ENCODE results near the gene LIMCH1.

Gene LIMCH1

DNA sequence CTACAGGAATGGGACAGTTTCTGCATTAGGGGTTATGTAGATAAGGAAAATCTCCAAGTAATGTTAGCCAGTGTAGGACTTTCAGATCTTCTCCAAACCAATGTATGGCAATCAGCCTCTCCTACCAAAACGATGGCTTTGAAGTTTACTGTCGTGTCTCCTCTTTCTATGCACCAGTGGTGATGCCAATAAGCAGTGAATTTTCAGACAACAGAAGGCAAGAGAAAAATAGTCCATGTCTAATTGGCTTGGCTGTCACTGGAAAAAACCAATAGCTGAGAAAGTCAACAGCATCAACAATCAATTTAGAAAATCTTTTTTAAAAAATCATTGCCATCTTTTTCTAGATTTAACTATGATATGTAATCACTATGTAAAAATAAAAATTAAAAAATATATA is 35.0 kb downstream of the LIMCH1 start:
- no peak overlapping the region for H3K27ac ChIP-seq (replicated peaks; ENCODE audit: low read length)
- no peak overlapping the region for H2BK15ac ChIP-seq (ENCODE audit: low read length)
- H3K18ac ChIP-seq (ENCODE audit: low read length) = no peak overlapping the region
- no peak overlapping the region for H3K14ac ChIP-seq (ENCODE audit: low read length)
- no peak overlapping the region for H3K23ac ChIP-seq (ENCODE audit: low read depth, low read length, poor library complexity)
- no peak overlapping the region for H3K9ac ChIP-seq (ENCODE audit: low read depth, low read length, poor library complexity)
- H2AFZ ChIP-seq (ENCODE audit: low read length) = no peak overlapping the region
- no peak overlapping the region for H2BK120ac ChIP-seq (ENCODE audit: low read depth, low read length)
- H3K36me3 ChIP-seq (replicated peaks in 1 of 2; ENCODE audit: control insufficient read depth in 2 of 2, insufficient read depth in 2 of 2, low read length in 2 of 2) = no peaks in the 10 kb centered on the region
- H3K4me2 ChIP-seq (ENCODE audit: insufficient read depth, low read length, poor library complexity, severe bottlenecking) = no peak overlapping the region
- H3K27me3 ChIP-seq (ENCODE audit: control insufficient read depth in 3 of 3, insufficient read depth in 3 of 3, low read depth in 1 of 3, low read length in 3 of 3) = no peaks in the 10 kb centered on the region
- H3K4me3 ChIP-seq (ENCODE audit: low read length in 2 of 2) = no peak overlapping the region
- no peak overlapping the region for H2AK5ac ChIP-seq (ENCODE audit: low read depth, low read length)
- no peak overlapping the region for H3K4ac ChIP-seq (ENCODE audit: low read length)
- peaks cover 9 to 11% of the 10 kb centered on the region in 2 donors for H3K4me1 ChIP-seq (ENCODE audit: control insufficient read depth in 2 of 2, insufficient read depth in 1 of 2, low read depth in 1 of 2, low read length in 2 of 2)
- H4K8ac ChIP-seq (ENCODE audit: low read depth, low read length) = no peak overlapping the region
- H4K91ac ChIP-seq (ENCODE audit: low read depth, low read length, poor library complexity) = no peak overlapping the region
- H3K79me1 ChIP-seq (ENCODE audit: low read depth, low read length) = no peaks in the 10 kb centered on the region
- H2BK5ac ChIP-seq (ENCODE audit: low read length) = no peak overlapping the region
- WGBS, 2 donors (ENCODE audit: extremely low coverage in 2 of 2, insufficient read length in 2 of 2, insufficient replicate concordance in 1 of 2) = no CpG with 5 or more reads among the region's 2 CpGs
- H3K9me3 ChIP-seq (replicated peaks in 1 of 2; ENCODE audit: control insufficient read depth in 2 of 2, insufficient read depth in 1 of 2, low read depth in 1 of 2, low read length in 2 of 2) = no peaks in the 10 kb centered on the region
- no peak for DNase-seq (ENCODE audit: low spot score)
- no peak overlapping the region for H2BK12ac ChIP-seq (ENCODE audit: low read length)

DNA sequence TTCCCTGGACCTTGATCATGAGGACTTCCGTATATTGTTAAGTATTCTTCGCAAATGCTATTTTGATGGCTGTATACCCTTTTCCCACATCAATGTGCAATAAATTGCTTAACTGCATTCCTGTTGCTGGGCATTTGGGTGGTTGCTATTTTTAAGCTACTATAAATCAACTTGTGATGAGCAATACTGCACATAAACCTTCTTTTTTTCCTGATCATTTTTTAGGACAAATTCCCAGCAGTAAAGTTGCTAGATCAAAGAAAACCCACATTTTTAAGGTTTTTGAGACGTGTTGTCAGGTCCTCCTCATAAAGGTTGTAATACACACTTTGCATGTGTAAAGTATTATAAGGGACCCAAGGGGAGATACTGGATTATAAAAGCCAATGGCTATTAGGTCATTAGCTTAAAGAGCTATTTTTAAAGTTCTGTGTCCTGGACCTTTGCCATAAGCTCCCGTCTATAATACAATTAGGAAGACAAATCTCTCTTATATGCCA is 35.6 kb downstream of the LIMCH1 start:
- no CpG with 5 or more reads among the region's 4 CpGs for WGBS, 2 donors (ENCODE audit: extremely low coverage in 2 of 2, insufficient read length in 2 of 2, insufficient replicate concordance in 1 of 2)
- Histone ChIP-seq H2BK15ac (ENCODE audit: low read length) (no peak overlapping the region), H3K79me1 (ENCODE audit: low read depth, low read length) (no peaks in the 10 kb centered on the region), H3K9ac (ENCODE audit: low read depth, low read length, poor library complexity) (no peak overlapping the region), H4K91ac (ENCODE audit: low read depth, low read length, poor library complexity) (no peak overlapping the region), H3K14ac (ENCODE audit: low read length) (no peak overlapping the region), H2AFZ (ENCODE audit: low read length) (no peak overlapping the region), H3K4me3 (ENCODE audit: low read length in 2 of 2) (no peak overlapping the region), H3K27me3 (ENCODE audit: control insufficient read depth in 3 of 3, insufficient read depth in 3 of 3, low read depth in 1 of 3, low read length in 3 of 3) (no peaks in the 10 kb centered on the region), H4K8ac (ENCODE audit: low read depth, low read length) (no peak overlapping the region), H3K36me3 (replicated peaks in 1 of 2; ENCODE audit: control insufficient read depth in 2 of 2, insufficient read depth in 2 of 2, low read length in 2 of 2) (no peaks in the 10 kb centered on the region), H3K4me1 (ENCODE audit: control insufficient read depth in 2 of 2, insufficient read depth in 1 of 2, low read depth in 1 of 2, low read length in 2 of 2) (peaks cover 9 to 11% of the 10 kb centered on the region in 2 donors), H3K4ac (ENCODE audit: low read length) (no peak overlapping the region), H3K27ac (replicated peaks; ENCODE audit: low read length) (no peak overlapping the region), H3K18ac (ENCODE audit: low read length) (no peak overlapping the region), H3K4me2 (ENCODE audit: insufficient read depth, low read length, poor library complexity, severe bottlenecking) (no peak overlapping the region), H3K9me3 (replicated peaks in 1 of 2; ENCODE audit: control insufficient read depth in 2 of 2, insufficient read depth in 1 of 2, low read depth in 1 of 2, low read length in 2 of 2) (no peaks in the 10 kb centered on the region), H2AK5ac (ENCODE audit: low read depth, low read length) (no peak overlapping the region), H3K23ac (ENCODE audit: low read depth, low read length, poor library complexity) (no peak overlapping the region), H2BK5ac (ENCODE audit: low read length) (no peak overlapping the region), H2BK12ac (ENCODE audit: low read length) (no peak overlapping the region), H2BK120ac (ENCODE audit: low read depth, low read length) (no peak overlapping the region)
- DNase-seq (ENCODE audit: low spot score) = no peak

DNA sequence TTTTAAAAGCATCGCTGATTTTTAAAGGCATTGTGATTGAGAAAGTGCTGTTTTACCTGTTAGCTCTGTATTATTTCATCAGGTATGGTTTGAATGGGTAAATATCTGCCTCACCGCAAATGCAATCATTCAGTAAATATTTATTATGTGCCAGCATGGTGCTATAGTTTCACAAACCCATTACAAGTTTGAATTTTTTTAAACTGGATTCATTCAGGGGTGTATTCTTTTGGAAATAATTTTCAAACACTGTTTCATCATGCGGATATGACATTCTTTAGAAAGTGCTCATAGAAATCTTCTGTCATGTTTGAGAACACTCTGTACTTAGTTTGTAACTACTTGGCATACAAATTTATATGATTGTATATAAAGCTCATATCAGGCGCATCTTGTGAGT is 37.2 kb downstream of the LIMCH1 start:
- Histone ChIP-seq H3K4me3 (ENCODE audit: low read length in 2 of 2) (no peak overlapping the region), H2AFZ (ENCODE audit: low read length) (no peak overlapping the region), H2BK5ac (ENCODE audit: low read length) (no peak overlapping the region), H4K91ac (ENCODE audit: low read depth, low read length, poor library complexity) (no peak overlapping the region), H3K14ac (ENCODE audit: low read length) (no peak overlapping the region), H4K8ac (ENCODE audit: low read depth, low read length) (no peak overlapping the region), H2BK15ac (ENCODE audit: low read length) (no peak overlapping the region), H3K9me3 (replicated peaks in 1 of 2; ENCODE audit: control insufficient read depth in 2 of 2, insufficient read depth in 1 of 2, low read depth in 1 of 2, low read length in 2 of 2) (no peaks in the 10 kb centered on the region), H3K4me1 (ENCODE audit: control insufficient read depth in 2 of 2, insufficient read depth in 1 of 2, low read depth in 1 of 2, low read length in 2 of 2) (peaks cover 2 to 5% of the 10 kb centered on the region in 2 donors), H2BK12ac (ENCODE audit: low read length) (no peak overlapping the region), H3K18ac (ENCODE audit: low read length) (no peak overlapping the region), H2AK5ac (ENCODE audit: low read depth, low read length) (no peak overlapping the region), H2BK120ac (ENCODE audit: low read depth, low read length) (no peak overlapping the region), H3K79me1 (ENCODE audit: low read depth, low read length) (no peaks in the 10 kb centered on the region), H3K27me3 (ENCODE audit: control insufficient read depth in 3 of 3, insufficient read depth in 3 of 3, low read depth in 1 of 3, low read length in 3 of 3) (no peaks in the 10 kb centered on the region), H3K4me2 (ENCODE audit: insufficient read depth, low read length, poor library complexity, severe bottlenecking) (no peak overlapping the region), H3K27ac (replicated peaks; ENCODE audit: low read length) (no peak overlapping the region), H3K9ac (ENCODE audit: low read depth, low read length, poor library complexity) (no peak overlapping the region), H3K23ac (ENCODE audit: low read depth, low read length, poor library complexity) (no peak overlapping the region), H3K4ac (ENCODE audit: low read length) (no peak overlapping the region), H3K36me3 (replicated peaks in 1 of 2; ENCODE audit: control insufficient read depth in 2 of 2, insufficient read depth in 2 of 2, low read length in 2 of 2) (no peaks in the 10 kb centered on the region)
- no CpG with 5 or more reads among the region's 4 CpGs for WGBS, 2 donors (ENCODE audit: extremely low coverage in 2 of 2, insufficient read length in 2 of 2, insufficient replicate concordance in 1 of 2)
- DNase-seq (ENCODE audit: low spot score) = no peak

DNA sequence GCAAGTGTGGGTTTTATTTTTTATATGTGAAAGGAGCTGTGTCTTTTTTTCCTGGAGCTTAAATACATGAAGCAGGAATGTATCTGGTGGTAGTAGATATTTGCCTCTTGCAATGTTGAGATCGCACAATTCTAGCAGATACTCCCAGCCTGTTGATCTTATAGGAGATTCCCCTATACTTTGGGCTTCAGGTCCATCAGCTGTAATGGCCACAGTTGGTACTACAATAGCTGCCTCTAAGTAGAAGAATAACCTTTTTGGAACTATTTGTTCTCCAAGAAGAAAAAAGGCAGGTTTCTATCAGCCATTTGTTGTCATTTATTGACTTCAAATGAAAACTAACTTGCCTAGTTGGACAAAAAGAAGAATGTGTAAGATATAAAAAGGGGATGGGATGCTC is 37.7 kb downstream of the LIMCH1 start:
- Histone ChIP-seq H2AK5ac (ENCODE audit: low read depth, low read length) (no peak overlapping the region), H4K8ac (ENCODE audit: low read depth, low read length) (no peak overlapping the region), H3K4ac (ENCODE audit: low read length) (no peak overlapping the region), H3K4me2 (ENCODE audit: insufficient read depth, low read length, poor library complexity, severe bottlenecking) (no peak overlapping the region), H3K23ac (ENCODE audit: low read depth, low read length, poor library complexity) (no peak overlapping the region), H3K4me3 (ENCODE audit: low read length in 2 of 2) (no peak overlapping the region), H4K91ac (ENCODE audit: low read depth, low read length, poor library complexity) (no peak overlapping the region), H2AFZ (ENCODE audit: low read length) (no peak overlapping the region), H3K9me3 (replicated peaks in 1 of 2; ENCODE audit: control insufficient read depth in 2 of 2, insufficient read depth in 1 of 2, low read depth in 1 of 2, low read length in 2 of 2) (no peaks in the 10 kb centered on the region), H3K18ac (ENCODE audit: low read length) (no peak overlapping the region), H3K27ac (replicated peaks; ENCODE audit: low read length) (no peak overlapping the region), H2BK120ac (ENCODE audit: low read depth, low read length) (no peak overlapping the region), H3K14ac (ENCODE audit: low read length) (no peak overlapping the region), H2BK5ac (ENCODE audit: low read length) (no peak overlapping the region), H2BK12ac (ENCODE audit: low read length) (no peak overlapping the region), H3K4me1 (ENCODE audit: control insufficient read depth in 2 of 2, insufficient read depth in 1 of 2, low read depth in 1 of 2, low read length in 2 of 2) (peaks cover 0 to under 1% of the 10 kb centered on the region in 2 donors), H3K9ac (ENCODE audit: low read depth, low read length, poor library complexity) (no peak overlapping the region), H3K36me3 (replicated peaks in 1 of 2; ENCODE audit: control insufficient read depth in 2 of 2, insufficient read depth in 2 of 2, low read length in 2 of 2) (no peaks in the 10 kb centered on the region), H2BK15ac (ENCODE audit: low read length) (no peak overlapping the region), H3K27me3 (ENCODE audit: control insufficient read depth in 3 of 3, insufficient read depth in 3 of 3, low read depth in 1 of 3, low read length in 3 of 3) (no peaks in the 10 kb centered on the region), H3K79me1 (ENCODE audit: low read depth, low read length) (no peaks in the 10 kb centered on the region)
- no peak for DNase-seq (ENCODE audit: low spot score)
- no CpG with 5 or more reads among the region's 1 CpG for WGBS, 2 donors (ENCODE audit: extremely low coverage in 2 of 2, insufficient read length in 2 of 2, insufficient replicate concordance in 1 of 2)
